ENCODE measurements around the gene NDUFB8.

DNA sequence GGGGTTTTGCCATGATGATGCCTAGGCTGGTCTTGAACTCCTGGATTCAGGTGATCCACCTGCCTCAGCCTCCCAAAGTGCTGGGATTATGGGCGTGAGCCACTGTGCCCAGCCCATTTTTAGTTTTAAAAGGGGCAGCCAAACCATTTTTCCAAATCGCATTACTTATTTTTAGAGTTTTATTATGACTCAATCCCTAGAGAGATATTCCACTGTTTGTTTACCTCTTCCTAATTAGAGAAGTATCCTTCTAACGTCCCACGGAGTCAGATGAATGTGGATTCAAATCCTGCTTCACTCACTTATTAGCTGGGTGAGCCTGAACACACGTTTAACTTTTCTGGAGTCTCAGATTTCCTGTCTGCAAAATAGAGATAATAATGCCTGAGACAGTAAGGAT is 51.7 kb downstream of the NDUFB8 start:
- TF ChIP-seq, protein P1, sequence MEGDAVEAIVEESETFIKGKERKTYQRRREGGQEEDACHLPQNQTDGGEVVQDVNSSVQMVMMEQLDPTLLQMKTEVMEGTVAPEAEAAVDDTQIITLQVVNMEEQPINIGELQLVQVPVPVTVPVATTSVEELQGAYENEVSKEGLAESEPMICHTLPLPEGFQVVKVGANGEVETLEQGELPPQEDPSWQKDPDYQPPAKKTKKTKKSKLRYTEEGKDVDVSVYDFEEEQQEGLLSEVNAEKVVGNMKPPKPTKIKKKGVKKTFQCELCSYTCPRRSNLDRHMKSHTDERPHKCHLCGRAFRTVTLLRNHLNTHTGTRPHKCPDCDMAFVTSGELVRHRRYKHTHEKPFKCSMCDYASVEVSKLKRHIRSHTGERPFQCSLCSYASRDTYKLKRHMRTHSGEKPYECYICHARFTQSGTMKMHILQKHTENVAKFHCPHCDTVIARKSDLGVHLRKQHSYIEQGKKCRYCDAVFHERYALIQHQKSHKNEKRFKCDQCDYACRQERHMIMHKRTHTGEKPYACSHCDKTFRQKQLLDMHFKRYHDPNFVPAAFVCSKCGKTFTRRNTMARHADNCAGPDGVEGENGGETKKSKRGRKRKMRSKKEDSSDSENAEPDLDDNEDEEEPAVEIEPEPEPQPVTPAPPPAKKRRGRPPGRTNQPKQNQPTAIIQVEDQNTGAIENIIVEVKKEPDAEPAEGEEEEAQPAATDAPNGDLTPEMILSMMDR (conservative IDR thresholded peaks at IDR 0.05 in 1 of 2, IDR thresholded peaks at IDR 0.05 in 1 of 2; ENCODE audit: low read depth in 1 of 2, low read length in 2 of 2), result no peak
- TF ChIP-seq EZH2 (IDR thresholded peaks at IDR 0.05; ENCODE audit: low read length, missing control alignments), result no peak

Measured in fibroblast of lung (primary cell).